HCT116 (cell line): Measurements from ENCODE around the gene SCGB2B2.

Experiments used
- EGR1 ChIP-seq: IDR thresholded peaks from 2 replicates; pipeline ENCODE4 v1.6.1; 2012; ENCODE audit warnings: low read depth
- FOSL1 ChIP-seq: IDR thresholded peaks from 2 replicates; pipeline ENCODE4 v1.6.1; 2012; ENCODE audit warnings: low read depth
- JUND ChIP-seq: IDR thresholded peaks from 2 replicates; pipeline ENCODE4 v1.6.1; 2012
- MAX ChIP-seq: IDR thresholded peaks from 2 replicates; pipeline ENCODE4 v1.6.1; 2012
- POLR2A ChIP-seq: IDR thresholded peaks from 2 replicates; pipeline ENCODE4 v1.7.0; 2011; ENCODE audit warnings: borderline replicate concordance; ENCODE audit not compliant: insufficient read depth, insufficient read length; ENCODE audit errors: extremely low read depth
- POLR2AphosphoS5 ChIP-seq: IDR thresholded peaks from 2 replicates; pipeline ENCODE4 v1.6.1; 2011; ENCODE audit warnings: mild to moderate bottlenecking, low read depth, low read length, moderate library complexity
- RAD21 ChIP-seq: IDR thresholded peaks from 2 replicates; pipeline ENCODE4 v1.6.1; 2012; ENCODE audit warnings: low read depth, mild to moderate bottlenecking
- SP1 ChIP-seq: IDR thresholded peaks from 2 replicates; pipeline ENCODE4 v1.6.1; 2012; ENCODE audit warnings: low read depth
- ZNF274 ChIP-seq: fragments of 200-500 bp; sonication (Bioruptor generic); IDR thresholded peaks from 2 replicates; pipeline ENCODE4 v1.6.1; 2014; ENCODE audit warnings: mild to moderate bottlenecking, low read depth, low read length, inconsistent platforms
- TF ChIP-seq, protein P1 (sequence below), 3 experiments: fragments of 200-600 bp in 1 of 3; sonication (generic) in 1 of 3; IDR thresholded peaks in 2 of 3; conservative IDR thresholded peaks in 1 of 3; 2 replicates each; pipeline ENCODE4 v1.5.1; 2012 to 2017; ENCODE audit warnings: low read depth in 2 of 3, low read length in 2 of 3, antibody characterized with exemption in 1 of 3, borderline replicate concordance in 1 of 3, control low read depth in 1 of 3, mild to moderate bottlenecking in 1 of 3, mixed read lengths in 1 of 3, mixed run types in 1 of 3, moderate library complexity in 1 of 3; ENCODE audit not compliant: insufficient read depth in 1 of 3
- TF ChIP-seq, protein P2 (sequence below): IDR thresholded peaks from 2 replicates; pipeline ENCODE4 v1.6.1; 2012

GRCh38 chr19:34664168-34664567 is 12.8 kb downstream of the SCGB2B2 start:
- TF ChIP-seq, protein P1, sequence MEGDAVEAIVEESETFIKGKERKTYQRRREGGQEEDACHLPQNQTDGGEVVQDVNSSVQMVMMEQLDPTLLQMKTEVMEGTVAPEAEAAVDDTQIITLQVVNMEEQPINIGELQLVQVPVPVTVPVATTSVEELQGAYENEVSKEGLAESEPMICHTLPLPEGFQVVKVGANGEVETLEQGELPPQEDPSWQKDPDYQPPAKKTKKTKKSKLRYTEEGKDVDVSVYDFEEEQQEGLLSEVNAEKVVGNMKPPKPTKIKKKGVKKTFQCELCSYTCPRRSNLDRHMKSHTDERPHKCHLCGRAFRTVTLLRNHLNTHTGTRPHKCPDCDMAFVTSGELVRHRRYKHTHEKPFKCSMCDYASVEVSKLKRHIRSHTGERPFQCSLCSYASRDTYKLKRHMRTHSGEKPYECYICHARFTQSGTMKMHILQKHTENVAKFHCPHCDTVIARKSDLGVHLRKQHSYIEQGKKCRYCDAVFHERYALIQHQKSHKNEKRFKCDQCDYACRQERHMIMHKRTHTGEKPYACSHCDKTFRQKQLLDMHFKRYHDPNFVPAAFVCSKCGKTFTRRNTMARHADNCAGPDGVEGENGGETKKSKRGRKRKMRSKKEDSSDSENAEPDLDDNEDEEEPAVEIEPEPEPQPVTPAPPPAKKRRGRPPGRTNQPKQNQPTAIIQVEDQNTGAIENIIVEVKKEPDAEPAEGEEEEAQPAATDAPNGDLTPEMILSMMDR (IDR thresholded peaks at IDR 0.05 in 2 of 3, conservative IDR thresholded peaks at IDR 0.05 in 1 of 3; ENCODE audit: borderline replicate concordance in 1 of 3, insufficient read depth in 1 of 3, low read depth in 2 of 3, low read length in 2 of 3), result no peak
- TF ChIP-seq POLR2A (no peak), JUND (no peak), MAX (no peak), FOSL1 (no peak), SP1 (no peak), POLR2AphosphoS5 (no peak), ZNF274 (no peak), EGR1 (no peak), RAD21 (no peak)
- TF ChIP-seq, protein P2, sequence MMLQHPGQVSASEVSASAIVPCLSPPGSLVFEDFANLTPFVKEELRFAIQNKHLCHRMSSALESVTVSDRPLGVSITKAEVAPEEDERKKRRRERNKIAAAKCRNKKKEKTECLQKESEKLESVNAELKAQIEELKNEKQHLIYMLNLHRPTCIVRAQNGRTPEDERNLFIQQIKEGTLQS, result no peak
